ENCODE results near the gene NYNRIN. TPM values are rescaled to one million over a fixed set of nuclear protein-coding genes. Genes with fewer than 3 reads are reported as not detected.

Gene NYNRIN
- total and polyA plus RNA-seq, 2 of the 4 experiments (the other 2 are of a cell fraction) = 2.2 to 5.4 TPM

DNA sequence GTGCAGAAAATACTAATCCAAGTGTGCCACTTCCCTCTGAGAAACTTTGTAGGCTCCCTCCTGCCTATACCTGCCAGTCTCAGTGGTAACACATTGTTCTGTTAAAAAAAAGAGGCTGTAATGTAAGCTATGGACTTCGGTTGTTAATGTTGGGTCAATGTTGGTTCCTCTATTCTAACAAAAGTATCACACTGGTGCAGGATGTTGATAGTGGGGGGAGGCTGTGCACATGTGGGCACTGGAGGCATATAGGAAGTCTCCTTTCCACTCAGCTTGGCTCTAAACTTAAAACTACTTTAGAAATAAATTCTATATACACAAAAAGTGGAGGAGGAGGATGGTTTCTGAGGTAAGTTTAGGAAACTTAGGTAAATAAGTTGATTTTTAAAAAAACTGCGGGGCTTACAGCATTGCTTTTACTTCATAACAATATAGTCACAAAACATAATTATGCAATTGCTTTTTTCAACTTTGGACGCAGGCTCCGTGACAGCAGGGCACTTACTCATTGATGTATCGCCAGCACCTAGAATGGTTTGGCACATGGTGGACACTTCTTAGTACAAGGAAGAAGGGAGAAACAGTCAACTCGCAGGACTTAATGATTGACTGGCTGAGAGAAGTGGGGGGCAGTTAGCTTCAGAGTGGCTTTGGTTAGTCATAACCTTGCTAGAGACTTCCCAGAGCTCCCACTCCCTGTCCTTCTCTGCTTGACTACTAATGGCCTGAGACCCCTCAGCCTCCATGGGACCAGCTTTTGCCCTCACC is 7.9 kb upstream of the NYNRIN start:
- Histone ChIP-seq H2AK9ac (replicated peaks; ENCODE audit: low read depth, low read length, poor library complexity) (no peak overlapping the region), H3K23ac (ENCODE audit: low read depth, low read length) (no peak overlapping the region), H4K5ac (ENCODE audit: low read depth, low read length) (no peak overlapping the region), H3K9ac (ENCODE audit: low read depth, low read length) (no peak overlapping the region), H3K36me3 (ENCODE audit: control insufficient read depth, insufficient read depth, low read length) (no peaks in the 10 kb centered on the region), H3K9me3 (ENCODE audit: control insufficient read depth, insufficient read depth, low read length) (no peaks in the 10 kb centered on the region), H2BK15ac (ENCODE audit: low read depth, low read length) (no peak overlapping the region), H3K18ac (ENCODE audit: low read depth, low read length) (no peak overlapping the region), H3K4me3 (ENCODE audit: insufficient read depth, low read depth, low read length) (no peak overlapping the region), H4K20me1 (ENCODE audit: insufficient read depth, low read length) (no peaks in the 10 kb centered on the region), H2AK5ac (ENCODE audit: low read depth, low read length) (no peak overlapping the region), H3K56ac (ENCODE audit: extremely low read depth, insufficient read depth, low read length) (no peak overlapping the region), H3K27ac (ENCODE audit: insufficient read depth, low read length) (no peak overlapping the region), H3K4me2 (ENCODE audit: low read depth, low read length) (no peak overlapping the region), H4K8ac (ENCODE audit: low read depth in 2 of 2, low read length in 2 of 2) (no peak overlapping the region), H3K27me3 (ENCODE audit: control insufficient read depth, insufficient read depth, low read length) (peaks cover 3% of the 10 kb centered on the region; the same call in 1 of the 2 replicates), H3K14ac (replicated peaks; ENCODE audit: low read depth, low read length) (no peak overlapping the region), H3K4ac (ENCODE audit: low read depth, low read length) (no peak overlapping the region; the same call in 1 of the 2 replicates), H3K79me1 (ENCODE audit: low read depth in 1 of 2, low read length in 2 of 2) (no peaks in the 10 kb centered on the region), H2BK5ac (ENCODE audit: low read depth, low read length, poor library complexity, severe bottlenecking) (no peak overlapping the region), H2BK20ac (ENCODE audit: low read depth, low read length) (no peak overlapping the region), H3K9me1 (ENCODE audit: insufficient read depth, low read length) (0 out of 2 replicates have a peak, but pooled peaks cover 2% of the 10 kb centered on the region), H2AFZ (replicated peaks; ENCODE audit: low read length, poor library complexity) (no peak overlapping the region), H2BK120ac (ENCODE audit: low read depth, low read length) (peak overlapping the region; percentile 0; the same call in 1 of the 2 replicates), H4K91ac (ENCODE audit: insufficient read depth, low read depth, low read length) (no peak overlapping the region), H3K4me1 (ENCODE audit: control insufficient read depth, insufficient read depth, low read length) (peaks cover 7% of the 10 kb centered on the region)
- intact Hi-C loops (cut with micrococcal nuclease) = no loop called here
- POLR2A ChIA-PET (ENCODE audit: unreplicated experiment) = no interaction called here
- WGBS, 2 experiments (ENCODE audit: extremely low coverage in 2 of 2, insufficient read length in 1 of 2) = no CpG with 5 or more reads among the region's 6 CpGs
- CTCF ChIA-PET = no interaction called here
- DNase-seq (no peak), ATAC-seq (ENCODE audit: low read depth) (no peak)
- dilution Hi-C loops (cut with HindIII; ENCODE audit: low sequenced_read_pairs, unreplicated experiment) = no loop called here
- in situ Hi-C loops (cut with MboI; ENCODE audit: low sequenced_read_pairs) = no loop called here
- TF ChIP-seq BHLHE40 (IDR thresholded peaks at IDR 0.05; ENCODE audit: low read depth, low read length) (no peak), ELK1 (IDR thresholded peaks at IDR 0.05; ENCODE audit: borderline replicate concordance, low read depth, low read length) (no peak), CEBPB (IDR thresholded peaks at IDR 0.05; ENCODE audit: low read depth, low read length) (no peak), CHD1 (IDR thresholded peaks at IDR 0.05; ENCODE audit: low read depth, low read length) (no peak), USF2 (IDR thresholded peaks at IDR 0.05; ENCODE audit: low read depth, low read length) (no peak), RFX5 (IDR thresholded peaks at IDR 0.05; ENCODE audit: low read depth, low read length) (no peak), MAZ (IDR thresholded peaks at IDR 0.05; ENCODE audit: borderline replicate concordance, low read depth, low read length) (no peak), FOS (IDR thresholded peaks at IDR 0.05; ENCODE audit: low read depth, low read length) (no peak), POLR2A (IDR thresholded peaks at IDR 0.05; ENCODE audit: low read depth, low read length) (no peak), MAFK (IDR thresholded peaks at IDR 0.05; ENCODE audit: low read depth, low read length) (no peak), RAD21 (IDR thresholded peaks at IDR 0.05; ENCODE audit: low read length) (no peak), RCOR1 (IDR thresholded peaks at IDR 0.05; ENCODE audit: insufficient replicate concordance, low read length) (no peak), SMC3 (IDR thresholded peaks at IDR 0.05; ENCODE audit: low read depth, low read length) (no peak), MXI1 (IDR thresholded peaks at IDR 0.05; ENCODE audit: borderline replicate concordance, low read depth, low read length) (no peak)
- TF ChIP-seq, protein P1, sequence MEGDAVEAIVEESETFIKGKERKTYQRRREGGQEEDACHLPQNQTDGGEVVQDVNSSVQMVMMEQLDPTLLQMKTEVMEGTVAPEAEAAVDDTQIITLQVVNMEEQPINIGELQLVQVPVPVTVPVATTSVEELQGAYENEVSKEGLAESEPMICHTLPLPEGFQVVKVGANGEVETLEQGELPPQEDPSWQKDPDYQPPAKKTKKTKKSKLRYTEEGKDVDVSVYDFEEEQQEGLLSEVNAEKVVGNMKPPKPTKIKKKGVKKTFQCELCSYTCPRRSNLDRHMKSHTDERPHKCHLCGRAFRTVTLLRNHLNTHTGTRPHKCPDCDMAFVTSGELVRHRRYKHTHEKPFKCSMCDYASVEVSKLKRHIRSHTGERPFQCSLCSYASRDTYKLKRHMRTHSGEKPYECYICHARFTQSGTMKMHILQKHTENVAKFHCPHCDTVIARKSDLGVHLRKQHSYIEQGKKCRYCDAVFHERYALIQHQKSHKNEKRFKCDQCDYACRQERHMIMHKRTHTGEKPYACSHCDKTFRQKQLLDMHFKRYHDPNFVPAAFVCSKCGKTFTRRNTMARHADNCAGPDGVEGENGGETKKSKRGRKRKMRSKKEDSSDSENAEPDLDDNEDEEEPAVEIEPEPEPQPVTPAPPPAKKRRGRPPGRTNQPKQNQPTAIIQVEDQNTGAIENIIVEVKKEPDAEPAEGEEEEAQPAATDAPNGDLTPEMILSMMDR (conservative IDR thresholded peaks at IDR 0.05; ENCODE audit: low read depth, low read length) = no peak
- BruUV-seq (replicated peaks) = no TSS peak

Data from IMR-90 (cell line).